Measurements from ENCODE around the gene LMF1.

Gene LMF1

DNA sequence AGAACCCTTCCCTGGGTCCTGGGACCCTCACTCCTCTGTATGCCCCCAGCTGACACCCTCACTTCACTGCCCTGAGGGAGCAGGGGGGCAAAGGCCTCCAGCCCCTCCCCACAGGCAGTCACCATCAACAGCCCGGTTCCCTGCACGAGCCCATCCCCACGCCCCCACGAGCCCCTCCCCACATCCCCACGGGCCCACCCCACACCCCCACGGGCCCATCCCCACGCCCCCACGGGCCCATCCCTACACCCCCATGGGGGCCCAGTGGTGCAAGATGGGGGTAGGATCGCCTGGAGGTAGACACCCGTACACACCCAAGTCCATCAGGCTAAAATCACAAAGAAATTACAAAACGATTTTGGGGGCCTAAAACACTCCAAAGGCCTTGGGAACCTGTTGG lies 42.3 kb downstream of the LMF1 start:
- FAIRE-seq: no peak
- TF ChIP-seq PAX5 (IDR thresholded peaks at IDR 0.05; ENCODE audit: insufficient read depth, low read length, severe bottlenecking) (no peak), SPI1 (IDR thresholded peaks at IDR 0.05; ENCODE audit: low read depth, low read length) (no peak), POLR2AphosphoS5 (IDR thresholded peaks at IDR 0.05; ENCODE audit: low read depth, low read length) (no peak), TAF1 (IDR thresholded peaks at IDR 0.05; ENCODE audit: low read depth, low read length) (no peak), POU2F2 (IDR thresholded peaks at IDR 0.05; ENCODE audit: low read depth, low read length) (no peak), POLR2A (IDR thresholded peaks at IDR 0.05; ENCODE audit: low read depth, low read length) (no peak)
- DNase-seq (ENCODE audit: insufficient read length, low spot score): no peak

DNA sequence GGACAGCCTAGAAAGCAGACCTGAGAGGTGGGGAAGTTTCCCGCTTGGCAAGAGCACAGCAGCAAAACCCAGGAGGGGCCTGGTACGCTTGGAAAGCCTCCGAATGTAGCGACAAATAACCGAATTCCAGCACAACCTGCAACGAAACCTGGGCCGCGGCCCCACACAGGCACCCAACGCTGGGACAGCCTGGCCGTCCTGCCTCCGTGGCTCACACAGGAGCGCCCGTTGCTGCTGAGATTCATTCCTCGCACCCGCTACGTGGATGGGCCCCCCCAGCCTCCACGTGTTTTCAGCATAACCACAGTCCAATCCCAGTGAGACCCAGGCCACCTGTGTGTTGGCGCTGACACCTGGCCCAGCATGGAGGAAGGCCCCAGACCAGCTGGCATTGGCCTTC lies 42.9 kb downstream of the LMF1 start:
- FAIRE-seq (no peak), DNase-seq (ENCODE audit: insufficient read length, low spot score) (no peak)
- TF ChIP-seq SPI1 (IDR thresholded peaks at IDR 0.05; ENCODE audit: low read depth, low read length) (no peak), POLR2A (IDR thresholded peaks at IDR 0.05; ENCODE audit: low read depth, low read length) (no peak), TAF1 (IDR thresholded peaks at IDR 0.05; ENCODE audit: low read depth, low read length) (no peak)

DNA sequence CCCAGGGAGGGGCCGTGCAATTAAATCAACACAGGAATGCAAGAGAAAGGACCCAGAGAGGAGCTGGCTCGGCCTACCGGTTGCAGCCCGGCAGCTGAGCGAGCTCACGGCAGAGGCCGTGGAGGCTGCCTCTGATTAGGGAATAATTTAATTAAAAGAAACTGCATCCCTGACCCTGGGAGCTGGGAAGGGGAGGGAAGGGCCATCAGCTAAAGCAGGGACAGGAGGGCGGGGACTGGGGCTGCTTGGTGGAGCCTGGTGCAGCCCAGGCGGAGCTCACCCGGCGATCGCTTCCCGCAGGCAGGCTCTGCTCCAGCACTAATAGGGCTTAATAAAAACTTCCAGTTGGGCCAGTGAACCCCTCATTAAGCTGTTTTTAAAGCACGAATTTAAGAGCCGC lies 43.4 kb downstream of the LMF1 start:
- no peak for FAIRE-seq
- DNase-seq (ENCODE audit: insufficient read length, low spot score): no peak
- TF ChIP-seq TAF1 (IDR thresholded peaks at IDR 0.05; ENCODE audit: low read depth, low read length): no peak

DNA sequence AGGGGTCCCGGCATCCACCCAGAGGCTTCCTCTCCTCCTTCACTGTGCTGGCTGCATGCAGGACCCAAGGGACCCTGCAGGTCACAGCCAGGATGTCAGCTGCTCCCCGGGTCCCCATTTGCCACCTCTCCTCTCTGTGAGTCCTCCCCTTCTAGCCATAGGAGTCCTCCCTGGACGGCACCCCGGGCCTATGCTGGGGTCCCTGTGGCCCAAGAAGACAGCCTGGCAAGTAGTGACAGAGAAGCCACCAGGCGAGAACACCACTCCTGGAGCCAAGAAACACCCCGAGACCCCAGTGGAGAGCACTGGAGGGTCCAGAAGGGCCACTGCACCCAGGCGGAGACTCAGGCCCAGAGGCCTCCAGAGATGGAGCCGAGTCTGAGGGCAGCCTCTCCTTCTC lies 44.1 kb downstream of the LMF1 start:
- no peak for FAIRE-seq
- no peak for DNase-seq (ENCODE audit: insufficient read length, low spot score)
- TF ChIP-seq POLR2AphosphoS5 (IDR thresholded peaks at IDR 0.05; ENCODE audit: low read depth, low read length) (no peak), TAF1 (IDR thresholded peaks at IDR 0.05; ENCODE audit: low read depth, low read length) (no peak), PAX5 (IDR thresholded peaks at IDR 0.05; ENCODE audit: insufficient read depth, low read length, severe bottlenecking) (no peak), SPI1 (IDR thresholded peaks at IDR 0.05; ENCODE audit: low read depth, low read length) (no peak), POLR2A (IDR thresholded peaks at IDR 0.05; ENCODE audit: low read depth, low read length) (no peak), POU2F2 (IDR thresholded peaks at IDR 0.05; ENCODE audit: low read depth, low read length) (no peak)

DNA sequence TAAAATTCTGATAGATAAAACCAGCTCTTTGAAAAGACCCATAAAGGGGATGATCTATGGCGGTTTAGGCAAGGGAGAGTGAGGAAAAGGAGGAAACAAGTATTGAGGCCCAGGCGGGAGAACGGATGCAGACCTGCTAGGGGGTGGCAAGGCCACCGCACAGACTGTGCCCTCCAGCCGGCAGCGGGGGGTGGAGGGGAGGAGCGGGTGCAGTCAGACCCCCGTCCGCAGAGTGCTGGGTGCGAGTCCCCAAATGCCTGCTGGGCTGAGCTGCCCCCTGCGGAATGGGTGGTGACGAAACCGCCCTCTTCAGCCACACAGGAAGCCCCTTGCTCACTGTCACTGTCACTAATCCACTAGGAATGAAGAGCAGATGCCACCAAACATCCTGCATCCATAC lies 46.0 kb downstream of the LMF1 start:
- DNase-seq (ENCODE audit: insufficient read length, low spot score): no peak

DNA sequence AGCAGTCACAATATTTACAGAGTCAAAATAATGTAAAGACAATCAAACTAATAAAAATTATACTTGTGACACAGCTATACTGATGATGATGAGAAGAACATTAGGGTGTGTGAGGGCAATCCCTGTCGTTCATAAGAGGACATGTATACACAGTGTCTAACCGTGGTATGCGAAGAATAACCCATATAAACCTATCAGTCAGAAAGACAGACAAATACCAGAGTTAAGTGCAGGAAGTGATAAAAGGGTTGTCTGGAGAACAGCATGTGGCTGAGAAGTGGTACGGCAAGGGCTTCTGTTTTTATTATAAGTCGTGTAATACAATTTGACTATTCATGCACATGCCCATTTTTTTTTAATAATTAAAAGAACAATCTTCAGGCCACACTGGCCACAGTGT lies 46.7 kb downstream of the LMF1 start:
- DNase-seq (ENCODE audit: insufficient read length, low spot score): no peak
- no peak for FAIRE-seq
- TF ChIP-seq POLR2AphosphoS5 (IDR thresholded peaks at IDR 0.05; ENCODE audit: low read depth, low read length) (no peak), SPI1 (IDR thresholded peaks at IDR 0.05; ENCODE audit: low read depth, low read length) (no peak), TAF1 (IDR thresholded peaks at IDR 0.05; ENCODE audit: low read depth, low read length) (no peak), POLR2A (IDR thresholded peaks at IDR 0.05; ENCODE audit: low read depth, low read length) (no peak)

More for the DNA sequence above, 46.0 kb downstream of the LMF1 start:
- TF ChIP-seq POLR2AphosphoS5 (IDR thresholded peaks at IDR 0.05; ENCODE audit: low read depth, low read length) (no peak), TAF1 (IDR thresholded peaks at IDR 0.05; ENCODE audit: low read depth, low read length) (no peak)
- FAIRE-seq: no peak

DNA sequence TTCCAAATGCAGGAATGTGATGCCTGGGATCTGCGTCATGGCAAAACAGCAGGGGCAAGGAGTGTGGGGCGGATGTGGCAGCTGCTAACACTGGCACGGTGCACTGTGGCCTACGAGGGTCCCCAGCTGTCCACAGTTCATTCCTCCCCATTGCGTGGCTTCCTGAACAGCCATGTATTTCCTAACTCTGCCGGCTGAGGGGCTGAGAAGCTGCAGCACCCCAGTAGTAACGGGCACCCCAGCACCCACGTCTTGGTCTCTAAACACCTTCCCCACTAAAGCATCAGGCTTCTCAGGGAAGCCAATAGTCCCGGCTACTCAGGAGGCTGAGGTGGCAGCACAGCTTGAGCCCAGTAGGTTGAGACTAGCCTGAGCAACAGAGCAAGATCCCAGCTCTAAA lies 47.6 kb downstream of the LMF1 start:
- FAIRE-seq: no peak
- TF ChIP-seq TAF1 (IDR thresholded peaks at IDR 0.05; ENCODE audit: low read depth, low read length): no peak
- no peak for TF ChIP-seq PAX5 (IDR thresholded peaks at IDR 0.05; ENCODE audit: insufficient read depth, low read length, severe bottlenecking)
- no peak for TF ChIP-seq SPI1 (IDR thresholded peaks at IDR 0.05; ENCODE audit: low read depth, low read length)
- TF ChIP-seq POLR2A (IDR thresholded peaks at IDR 0.05; ENCODE audit: low read depth, low read length): no peak
- no peak for TF ChIP-seq POU2F2 (IDR thresholded peaks at IDR 0.05; ENCODE audit: low read depth, low read length)
- TF ChIP-seq POLR2AphosphoS5 (IDR thresholded peaks at IDR 0.05; ENCODE audit: low read depth, low read length): no peak
- no peak for DNase-seq (ENCODE audit: insufficient read length, low spot score)

DNA sequence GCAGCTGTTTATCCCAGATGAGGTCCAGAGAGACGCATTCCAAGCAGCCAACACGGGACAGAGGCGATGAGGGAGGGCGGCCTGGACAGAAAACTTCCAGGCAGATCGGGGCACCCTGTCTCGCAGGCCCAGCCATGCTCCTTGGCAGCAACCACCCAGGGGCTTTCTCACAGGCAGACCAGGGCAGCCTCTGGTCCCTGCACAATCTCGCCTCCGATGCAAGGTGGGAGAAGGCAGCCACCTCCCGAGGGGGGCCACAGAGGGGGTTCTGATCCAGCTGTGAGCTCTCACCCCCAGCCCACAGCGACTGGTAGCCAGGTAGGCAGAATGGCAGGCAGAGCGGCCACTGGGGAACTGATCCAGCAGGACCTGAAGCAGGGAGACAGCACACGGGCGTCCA lies 48.7 kb downstream of the LMF1 start:
- TF ChIP-seq POLR2AphosphoS5 (IDR thresholded peaks at IDR 0.05; ENCODE audit: low read depth, low read length): no peak
- TF ChIP-seq PAX5 (IDR thresholded peaks at IDR 0.05; ENCODE audit: insufficient read depth, low read length, severe bottlenecking): no peak
- no peak for TF ChIP-seq POLR2A (IDR thresholded peaks at IDR 0.05; ENCODE audit: low read depth, low read length)
- TF ChIP-seq TAF1 (IDR thresholded peaks at IDR 0.05; ENCODE audit: low read depth, low read length): no peak
- no peak for TF ChIP-seq POU2F2 (IDR thresholded peaks at IDR 0.05; ENCODE audit: low read depth, low read length)
- TF ChIP-seq SPI1 (IDR thresholded peaks at IDR 0.05; ENCODE audit: low read depth, low read length): no peak
- DNase-seq (ENCODE audit: insufficient read length, low spot score): no peak
- no peak for FAIRE-seq

DNA sequence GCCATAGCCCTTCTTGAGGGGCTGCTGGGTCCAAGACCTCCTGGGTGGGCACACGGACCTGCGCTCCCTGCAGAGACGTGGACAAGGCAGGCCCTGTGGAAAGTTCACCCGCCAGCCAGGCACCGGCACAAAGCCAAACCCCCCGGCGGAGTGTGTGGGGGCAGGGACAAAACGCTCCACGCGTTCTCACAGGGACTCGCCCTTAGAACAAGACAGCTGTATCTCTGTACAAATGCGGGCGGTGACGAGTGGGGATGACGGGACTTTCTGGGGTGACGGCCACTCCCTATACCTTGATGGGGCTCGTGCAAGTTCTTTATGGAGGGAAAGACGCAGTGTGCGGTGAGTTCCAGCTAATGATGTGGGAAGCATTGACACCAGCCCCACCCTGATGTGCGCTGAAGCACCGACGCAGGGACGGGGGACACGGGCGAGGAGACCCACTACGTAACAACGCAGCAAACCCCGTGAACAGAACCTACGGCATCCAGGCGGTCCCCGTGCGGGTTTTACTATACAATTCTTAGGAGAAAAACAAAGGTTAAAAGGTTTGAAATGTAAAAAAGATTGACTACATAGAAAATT lies 49.4 kb downstream of the LMF1 start:
- FAIRE-seq (no peak), DNase-seq (ENCODE audit: insufficient read length, low spot score) (no peak)
- no peak for TF ChIP-seq TAF1 (IDR thresholded peaks at IDR 0.05; ENCODE audit: low read depth, low read length)

DNA sequence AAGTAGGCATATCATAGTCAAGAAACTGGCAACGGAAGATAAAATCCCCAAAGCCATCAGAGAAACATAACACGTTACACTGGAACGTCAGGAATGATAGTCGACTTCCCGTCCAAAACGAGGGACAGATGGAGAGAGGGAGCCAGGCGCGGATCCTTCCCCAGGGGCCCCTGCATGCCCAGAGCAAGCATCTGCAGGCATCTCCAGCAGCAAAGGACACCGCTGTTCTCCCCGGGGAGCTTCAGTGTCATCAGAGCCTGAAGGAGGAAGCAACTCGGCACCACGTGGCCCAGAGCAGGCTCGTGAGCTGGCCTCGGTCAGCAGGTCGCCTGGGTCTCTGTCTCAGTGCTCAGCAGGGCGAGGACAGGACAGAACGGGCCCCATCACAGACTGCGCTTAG lies 50.1 kb downstream of the LMF1 start:
- no peak for DNase-seq (ENCODE audit: insufficient read length, low spot score)
- FAIRE-seq: no peak
- TF ChIP-seq PAX5 (IDR thresholded peaks at IDR 0.05; ENCODE audit: insufficient read depth, low read length, severe bottlenecking) (no peak), POLR2AphosphoS5 (IDR thresholded peaks at IDR 0.05; ENCODE audit: low read depth, low read length) (no peak), TAF1 (IDR thresholded peaks at IDR 0.05; ENCODE audit: low read depth, low read length) (no peak), POLR2A (IDR thresholded peaks at IDR 0.05; ENCODE audit: low read depth, low read length) (no peak), SPI1 (IDR thresholded peaks at IDR 0.05; ENCODE audit: low read depth, low read length) (no peak), POU2F2 (IDR thresholded peaks at IDR 0.05; ENCODE audit: low read depth, low read length) (no peak)

DNA sequence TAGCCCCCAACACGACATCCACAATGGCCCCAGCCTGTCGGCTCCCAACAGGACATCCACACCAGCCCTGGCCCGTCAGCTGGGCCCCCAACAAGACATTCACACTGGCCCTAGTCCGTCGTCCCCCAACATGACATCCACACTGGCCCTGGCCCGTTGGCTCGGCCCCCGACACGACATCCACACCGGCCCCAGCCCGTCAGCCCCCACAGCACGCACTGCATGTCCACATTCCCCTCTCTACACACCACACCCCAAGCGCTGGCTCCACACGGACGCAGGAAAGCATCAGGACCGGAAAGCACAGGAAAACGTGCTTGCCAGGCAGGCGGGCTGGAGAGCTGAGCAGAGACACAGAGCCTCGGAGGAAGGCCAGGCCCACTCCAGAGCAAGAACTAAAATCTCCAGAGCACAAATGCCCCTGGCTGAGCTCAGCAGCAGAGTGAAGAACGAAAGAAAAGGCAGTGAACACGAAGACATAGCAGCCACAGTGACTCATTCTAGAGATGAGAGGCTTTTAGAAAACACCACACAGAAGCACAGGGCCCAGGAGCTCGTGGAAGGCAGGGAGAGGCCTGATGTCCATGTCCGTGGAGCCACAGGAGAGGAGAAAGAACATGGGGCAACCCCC lies 50.6 kb downstream of the LMF1 start:
- DNase-seq (ENCODE audit: insufficient read length, low spot score) (no peak), FAIRE-seq (no peak)

More for the DNA sequence above, 50.6 kb downstream of the LMF1 start:
- TF ChIP-seq POLR2AphosphoS5 (IDR thresholded peaks at IDR 0.05; ENCODE audit: low read depth, low read length) (no peak), POLR2A (IDR thresholded peaks at IDR 0.05; ENCODE audit: low read depth, low read length) (no peak), TAF1 (IDR thresholded peaks at IDR 0.05; ENCODE audit: low read depth, low read length) (no peak), PAX5 (IDR thresholded peaks at IDR 0.05; ENCODE audit: insufficient read depth, low read length, severe bottlenecking) (no peak), POU2F2 (IDR thresholded peaks at IDR 0.05; ENCODE audit: low read depth, low read length) (no peak), SPI1 (IDR thresholded peaks at IDR 0.05; ENCODE audit: low read depth, low read length) (no peak)

Data from GM12891 (cell line).